MV-4-11 (cell line): ENCODE measurements around the gene AQP9.
"Not testable (repeated sequence)": the region's sequence is repeated elsewhere in the genome, so short reads cannot be mapped to it uniquely, and the experiment has no call there.

Source experiments
- DNase-seq: peaks from one replicate; lab custom pipeline; 2025; lab: John Stamatoyannopoulos, UW

AQP9 gene

DNA sequence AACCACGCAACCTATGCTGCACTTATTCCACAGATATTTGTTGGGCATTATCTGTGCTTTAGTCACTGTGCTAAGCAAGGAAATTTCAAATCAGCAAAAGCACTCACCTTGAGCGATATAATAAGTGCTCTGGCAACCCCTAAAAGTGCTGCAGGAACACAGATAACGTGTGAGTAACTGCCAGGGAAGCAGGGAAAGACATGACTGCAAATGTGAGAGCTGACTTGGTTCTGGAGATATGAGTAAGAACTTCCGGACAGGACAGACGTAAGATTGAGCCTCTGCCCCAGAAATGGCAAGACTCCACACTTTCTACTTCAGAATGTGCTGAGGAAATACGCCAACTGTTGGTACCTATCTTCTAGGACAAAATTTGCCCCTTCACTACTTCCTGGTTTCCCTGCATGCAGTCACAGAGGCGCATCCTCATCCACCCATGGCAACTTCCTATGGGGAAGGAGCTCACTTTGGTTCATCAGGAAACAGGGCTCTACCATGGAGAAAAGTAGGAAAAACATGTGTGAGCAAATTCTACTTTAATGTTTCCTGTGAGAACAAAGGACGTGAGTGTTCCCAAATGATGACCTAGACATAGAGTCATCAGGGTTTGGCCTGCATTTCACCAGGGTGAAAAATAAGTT lies 41.7 kb downstream of the AQP9 start:
- no peak for DNase-seq

DNA sequence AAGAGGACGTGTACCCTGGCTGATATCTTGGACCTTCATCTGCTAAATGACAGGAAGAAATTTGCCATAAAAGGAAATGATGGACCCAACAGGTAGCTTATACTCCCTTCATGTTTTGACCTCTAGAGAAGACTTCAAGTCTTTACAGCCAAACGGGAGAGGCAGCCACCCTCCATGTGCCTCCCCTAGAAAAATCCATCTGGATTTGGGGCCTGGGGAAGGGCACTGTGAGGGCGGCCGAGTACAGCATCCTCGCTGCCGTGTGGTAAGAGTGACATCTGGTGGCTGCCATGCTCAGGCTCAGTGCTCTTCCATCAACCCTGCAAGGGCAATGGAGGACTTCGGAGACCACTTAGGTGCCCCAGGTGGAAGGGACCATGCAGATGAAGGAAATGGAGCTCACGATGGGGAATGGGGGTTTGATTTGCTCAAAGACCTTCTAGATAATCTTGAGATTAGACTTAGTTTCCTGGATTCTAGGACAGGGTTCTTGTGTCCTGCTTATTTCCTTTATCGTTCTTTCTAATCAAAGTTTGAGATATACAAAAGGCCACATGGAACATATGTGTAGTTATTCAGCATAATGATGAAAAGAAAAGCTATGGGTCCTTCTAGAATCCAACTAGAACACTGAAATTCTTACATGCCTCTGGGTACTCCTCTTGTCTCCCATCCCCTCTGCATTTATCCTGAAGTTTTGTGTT lies 44.4 kb downstream of the AQP9 start:
- peak; percentile 7 for DNase-seq

DNA sequence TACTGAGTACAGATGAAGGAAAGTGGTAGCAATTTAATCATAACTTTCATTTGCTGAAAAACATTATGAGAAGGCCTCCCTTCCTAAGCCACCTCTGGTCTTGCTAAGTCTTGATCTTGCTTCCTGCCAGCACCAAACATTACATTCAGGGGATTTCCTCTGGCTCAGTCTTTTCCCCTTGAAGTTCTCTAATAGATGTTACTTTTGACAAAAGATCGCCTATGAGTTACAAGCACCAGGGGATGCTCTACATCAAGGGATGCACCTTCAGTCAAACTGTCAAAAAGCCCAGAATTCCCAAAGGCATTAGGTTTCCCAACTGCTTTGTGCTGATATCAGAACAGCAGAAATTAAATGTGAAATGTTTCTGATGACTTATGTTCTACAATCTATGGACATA lies 47.3 kb downstream of the AQP9 start:
- no peak for DNase-seq

DNA sequence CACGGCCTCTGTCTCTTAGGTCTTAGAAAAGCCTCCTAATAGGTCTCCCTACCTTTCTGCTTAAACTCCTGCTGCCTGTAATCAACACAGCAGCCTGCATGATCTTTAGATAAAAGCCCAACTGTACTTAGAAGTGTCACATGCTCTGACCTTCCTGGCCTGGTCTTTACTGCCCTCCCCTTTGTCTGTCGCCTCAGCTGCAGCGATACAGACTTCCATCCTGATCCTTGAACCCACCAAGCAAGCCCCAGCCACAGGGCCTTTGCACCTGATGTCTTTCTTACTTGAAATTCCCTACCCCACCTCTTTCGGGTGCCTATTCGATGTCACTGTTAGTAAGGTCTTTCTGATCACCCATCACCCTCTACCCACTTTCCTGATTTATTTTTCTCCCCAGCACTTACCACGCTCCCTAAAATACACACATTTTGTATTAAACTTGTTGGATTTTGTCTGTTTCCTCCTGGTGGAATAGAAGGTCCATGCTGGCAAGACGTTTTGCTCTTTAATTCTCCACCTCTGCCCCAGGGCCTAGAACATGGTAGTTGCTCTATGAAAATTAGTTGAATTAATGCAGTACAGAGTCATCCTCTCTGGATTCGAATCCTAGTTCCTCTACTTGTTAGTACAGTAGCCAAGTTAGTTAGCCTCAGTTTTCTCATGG lies 51.1 kb downstream of the AQP9 start:
- DNase-seq: no peak

DNA sequence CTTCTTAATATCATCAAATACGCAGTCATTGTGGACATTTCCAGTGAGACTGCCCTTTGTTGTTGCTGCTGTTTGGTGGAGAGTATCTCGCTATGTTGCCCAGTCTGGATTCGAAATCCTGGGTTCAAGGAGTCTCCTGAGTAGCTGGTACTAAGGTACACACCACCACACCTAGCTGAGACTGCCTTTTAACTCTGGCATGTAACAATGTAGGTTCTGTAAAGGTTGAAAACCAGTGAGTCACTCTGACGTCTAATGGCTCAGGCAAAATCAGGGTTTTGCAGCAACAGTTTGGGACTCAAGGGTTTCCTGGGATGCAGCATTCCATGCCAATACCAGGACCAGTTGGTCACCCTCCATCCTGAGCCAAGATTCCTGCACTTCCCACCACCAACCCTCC lies 52.2 kb downstream of the AQP9 start:
- no peak for DNase-seq

DNA sequence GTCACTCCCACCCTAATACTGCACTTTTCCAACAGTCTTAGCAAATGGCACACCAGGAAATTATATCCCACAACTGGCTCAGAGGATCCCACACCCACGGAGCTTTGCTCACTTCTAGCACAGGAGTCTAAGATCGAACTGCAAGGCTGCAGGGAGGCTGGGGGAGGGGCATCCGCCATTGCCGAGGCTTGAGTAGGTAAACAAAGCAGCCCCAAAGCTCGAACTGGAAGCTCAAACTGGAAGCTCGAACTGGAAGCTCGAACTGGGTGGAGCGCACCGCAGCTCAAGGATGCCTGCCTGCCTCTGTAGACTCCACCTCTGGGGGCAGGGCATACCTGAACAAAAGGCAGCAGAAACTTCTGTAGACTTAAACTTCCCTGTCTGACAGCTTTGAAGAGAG lies 55.5 kb downstream of the AQP9 start:
- DNase-seq: not testable (repeated sequence)

DNA sequence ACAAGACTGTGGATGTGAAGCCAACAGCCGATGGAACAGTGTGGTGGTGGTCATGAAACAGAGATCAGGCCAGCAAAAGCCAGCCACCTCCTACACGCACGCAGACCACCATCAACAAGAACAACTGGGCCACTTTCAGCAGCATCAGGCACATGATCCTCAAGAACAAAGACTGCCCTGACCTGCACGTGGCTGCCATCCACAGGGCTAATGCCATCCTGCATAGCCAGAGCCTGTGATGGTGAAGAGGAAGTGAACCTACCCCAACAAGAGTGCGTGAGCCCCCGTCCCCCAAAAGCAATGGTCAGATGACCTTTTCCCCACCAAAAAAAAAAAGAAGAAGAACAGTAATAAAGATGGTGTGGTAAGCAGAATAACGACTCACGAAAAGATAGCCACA lies 62.6 kb downstream of the AQP9 start:
- DNase-seq: peak; percentile 46

DNA sequence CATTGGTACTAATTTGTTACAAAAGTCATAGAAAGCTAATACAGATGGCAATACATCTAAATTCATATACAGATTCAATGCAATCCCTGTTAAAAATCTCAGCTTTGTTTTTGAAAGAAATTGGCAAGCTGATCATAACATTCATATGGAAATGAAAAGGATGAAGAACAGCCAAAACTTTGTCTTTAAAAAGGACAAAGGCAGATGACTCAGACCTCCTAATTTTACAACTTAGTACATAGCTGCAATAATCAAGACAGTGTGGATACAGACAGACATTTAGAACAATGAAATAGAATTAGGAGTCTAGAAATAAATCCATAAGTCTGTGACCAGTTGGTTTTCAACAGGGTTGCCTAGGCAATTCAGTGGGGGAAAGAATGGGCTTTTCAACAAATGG lies 63.3 kb downstream of the AQP9 start:
- no peak for DNase-seq

DNA sequence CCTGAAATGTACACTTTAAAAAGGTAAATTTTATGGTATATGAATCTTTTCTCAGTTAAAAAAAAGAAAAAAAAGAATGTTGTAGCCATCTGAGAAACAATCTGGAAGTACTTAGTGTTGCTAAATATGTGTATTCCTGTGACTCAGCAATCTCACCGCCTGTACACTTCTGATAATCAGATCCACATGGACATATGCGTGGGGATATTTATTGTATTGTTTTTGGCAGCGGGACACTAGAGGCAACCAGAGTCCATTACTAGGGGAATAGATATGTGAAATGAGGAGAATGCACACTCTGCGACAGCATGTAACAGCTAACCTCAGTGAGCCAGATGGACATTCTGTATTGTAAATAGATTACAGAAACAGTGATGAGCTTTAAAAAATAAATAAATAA lies 65.4 kb downstream of the AQP9 start:
- no peak for DNase-seq

DNA sequence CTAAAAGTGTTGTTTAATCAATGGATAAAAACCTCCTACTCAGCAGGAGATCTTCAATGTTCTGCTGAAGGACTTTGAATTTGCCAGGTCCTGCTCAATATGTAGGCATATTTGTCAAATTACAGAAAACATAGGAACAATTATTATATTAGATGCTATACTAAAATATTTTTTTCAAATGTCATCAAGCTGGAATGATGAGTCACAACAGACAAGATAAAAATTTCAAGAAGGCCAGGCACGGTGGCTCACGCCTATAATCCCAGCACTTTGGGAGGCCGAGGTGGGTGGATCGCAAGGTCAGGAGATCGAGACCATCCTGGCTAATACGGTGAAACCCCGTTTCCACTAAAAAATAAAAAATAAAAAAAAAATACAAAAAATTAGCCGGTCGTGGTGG lies 68.0 kb downstream of the AQP9 start:
- no peak for DNase-seq

DNA sequence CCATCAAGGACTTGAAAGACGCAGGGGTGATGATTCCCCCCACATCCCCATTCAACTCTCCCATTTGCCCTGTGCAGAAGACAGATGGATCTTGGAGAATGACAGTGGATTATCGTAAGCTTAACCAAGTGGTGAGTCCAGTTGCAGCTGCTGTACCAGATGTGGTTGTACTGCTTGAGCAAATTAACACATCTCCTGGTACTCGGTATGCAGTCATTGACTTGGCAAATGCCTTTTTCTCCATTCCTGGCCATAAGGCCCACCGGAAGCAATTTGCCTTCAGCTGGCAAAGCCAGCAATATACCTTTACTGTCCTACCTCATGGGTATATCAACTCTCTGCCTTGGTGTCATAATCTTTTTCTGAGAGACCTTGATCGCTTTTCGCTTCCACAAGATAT lies 70.0 kb downstream of the AQP9 start:
- DNase-seq: not testable (repeated sequence)

DNA sequence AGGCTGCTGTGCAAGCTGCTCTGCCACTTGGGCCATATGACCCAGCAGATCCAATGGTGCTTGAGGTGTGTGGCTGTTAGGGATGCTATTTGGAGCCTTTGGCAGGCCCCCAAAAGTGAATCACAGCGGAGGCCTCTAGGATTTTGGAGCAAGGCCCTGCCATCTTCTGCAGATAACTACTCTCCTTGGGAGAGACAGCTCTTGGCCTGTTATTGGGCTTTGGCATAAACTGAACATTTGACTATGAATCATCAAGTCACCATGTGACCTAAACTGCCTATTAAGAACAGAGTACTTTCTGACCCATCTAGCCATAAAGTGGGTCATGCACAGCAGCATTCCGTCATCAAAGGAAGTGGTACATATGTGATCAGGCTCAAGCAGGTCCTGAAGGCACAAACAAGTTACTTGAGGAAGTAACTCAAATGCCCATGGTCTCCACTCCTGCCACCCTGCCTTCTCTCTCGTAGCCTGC lies 70.9 kb downstream of the AQP9 start:
- peak; percentile 71 for DNase-seq

DNA sequence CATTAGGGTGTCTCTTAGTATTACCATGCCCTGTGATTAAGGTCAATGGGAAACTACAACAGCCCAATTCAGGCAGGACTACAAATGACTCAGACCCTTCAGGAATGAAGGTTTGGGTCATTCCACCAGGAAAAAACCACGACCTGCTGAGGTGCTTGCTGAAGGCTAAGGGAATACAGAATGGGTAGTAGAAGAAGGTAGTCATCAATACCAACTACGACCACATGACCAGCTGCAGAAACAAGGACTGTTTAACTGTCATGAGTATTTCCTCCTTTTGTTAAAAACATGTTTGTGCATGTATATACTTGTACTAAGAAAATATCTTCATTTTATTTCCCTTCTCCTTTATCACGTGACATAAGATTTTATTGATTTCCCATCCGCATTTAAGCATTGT lies 71.8 kb downstream of the AQP9 start:
- peak; percentile 19 for DNase-seq

DNA sequence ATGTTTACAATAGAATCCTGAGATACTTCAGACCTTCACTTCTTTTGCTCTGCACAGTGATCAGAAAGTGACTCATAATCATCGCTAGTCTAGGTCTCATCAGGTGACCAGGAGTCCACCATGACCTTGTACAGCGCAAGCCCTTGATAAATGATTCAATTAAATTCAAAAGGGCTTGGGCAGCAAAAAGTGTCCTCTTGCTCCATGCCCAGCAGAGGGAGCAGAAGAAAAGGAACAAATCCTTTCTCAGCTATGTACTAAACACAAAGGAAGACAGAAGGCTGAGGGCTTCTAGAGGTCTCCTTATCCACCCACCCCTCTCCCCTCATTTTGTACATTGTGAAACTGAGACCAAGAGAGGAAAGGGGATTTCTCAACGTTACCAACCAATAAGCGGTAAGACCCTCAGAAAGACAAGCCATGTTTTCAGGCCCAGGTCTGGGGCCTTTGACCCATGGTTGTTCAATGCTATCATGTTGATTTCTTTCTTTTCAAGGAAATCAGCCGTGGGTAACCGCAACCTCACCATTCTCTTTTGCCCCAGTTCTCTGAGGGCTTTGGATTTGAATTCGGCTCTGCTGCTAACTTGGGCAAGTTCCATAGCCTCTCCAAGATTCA lies 74.8 kb downstream of the AQP9 start:
- DNase-seq: peak; percentile 21

DNA sequence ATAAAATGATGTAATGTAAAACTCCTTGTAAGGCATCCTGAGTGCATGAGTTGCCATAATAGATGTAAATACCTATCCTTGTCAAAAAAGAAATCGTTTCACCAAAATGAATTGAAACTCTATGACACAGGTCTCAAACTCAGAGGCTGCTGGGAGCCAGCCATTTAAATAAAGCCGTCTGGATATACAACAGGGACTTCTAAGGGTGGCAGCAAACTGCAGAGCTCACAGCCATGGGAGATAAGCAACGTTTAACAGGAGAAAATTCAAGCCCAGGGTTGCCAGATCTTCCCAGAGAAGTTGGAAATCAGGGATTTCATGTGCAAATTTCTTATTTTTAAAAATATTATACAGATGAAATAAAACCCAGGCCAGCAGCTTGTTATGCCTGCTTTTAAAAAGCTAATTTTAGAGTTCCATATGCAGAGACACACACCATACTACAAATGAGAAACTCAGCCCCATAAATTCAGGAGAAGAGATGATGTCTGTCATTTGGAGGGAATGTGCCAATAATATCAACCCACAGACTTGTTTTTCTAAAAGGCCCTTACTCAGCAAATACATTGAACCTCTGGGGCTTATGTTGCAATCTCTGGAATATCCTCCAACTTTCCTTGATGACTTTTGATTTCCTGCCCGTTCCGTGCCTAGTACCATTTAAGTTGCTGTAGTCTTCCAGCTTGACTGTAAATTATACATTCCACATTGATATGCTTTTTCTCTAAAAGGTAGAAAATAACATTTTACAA lies 75.6 kb downstream of the AQP9 start:
- DNase-seq: no peak

DNA sequence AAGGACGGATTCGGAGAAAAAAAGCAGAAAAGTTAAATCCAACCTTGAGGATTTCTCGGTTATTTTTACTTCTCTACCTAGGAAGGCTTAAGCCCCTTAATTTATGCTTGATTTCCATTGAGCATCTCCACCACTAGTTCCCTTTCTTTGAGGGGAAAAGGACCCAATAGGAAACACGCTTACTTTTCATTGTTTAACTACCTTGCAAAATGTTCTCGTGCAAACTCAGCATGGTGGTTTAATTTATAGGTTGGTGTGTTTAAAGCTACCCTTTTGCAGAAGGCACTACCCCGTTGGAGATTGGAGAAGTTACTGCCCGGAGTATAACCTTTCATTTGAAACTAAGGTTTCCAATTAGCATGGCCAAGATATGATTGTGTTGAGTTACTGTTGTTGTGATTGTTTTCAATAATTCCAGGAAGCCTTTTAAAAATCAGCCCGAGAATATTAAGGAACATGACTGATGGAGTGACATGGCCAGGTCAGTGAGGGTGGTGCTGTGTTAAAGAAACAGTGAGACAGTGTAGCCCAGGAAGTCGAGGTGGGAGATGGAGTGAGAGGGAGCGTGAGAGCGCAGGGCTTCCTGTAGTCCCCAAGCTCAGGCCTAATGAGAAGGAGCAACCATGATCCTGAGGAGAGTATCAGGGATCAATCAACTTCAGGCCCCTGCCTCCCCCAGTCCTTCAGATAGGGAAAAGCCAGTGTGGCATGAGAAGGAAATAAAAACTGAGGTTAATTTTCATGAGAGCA lies 76.6 kb downstream of the AQP9 start:
- DNase-seq: peak; percentile 45

DNA sequence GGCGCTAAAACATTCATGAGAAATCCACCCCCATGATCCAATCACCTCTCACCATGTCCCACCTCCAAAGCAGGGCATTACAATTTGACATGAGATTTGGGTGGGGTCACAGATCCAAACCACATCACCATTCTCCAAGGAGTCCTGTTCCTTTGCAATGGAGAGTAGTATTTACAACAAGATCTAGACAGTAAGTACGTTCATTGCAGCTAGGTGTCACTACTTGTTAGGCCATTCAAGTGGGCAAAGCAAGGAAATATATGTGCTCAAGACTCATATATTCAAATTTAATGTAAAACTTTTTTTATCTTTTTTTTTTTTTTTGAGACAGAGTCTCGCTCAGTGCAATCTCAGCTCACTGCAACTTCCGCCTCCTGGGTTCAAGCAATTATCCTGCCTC lies 79.3 kb downstream of the AQP9 start:
- no peak for DNase-seq

DNA sequence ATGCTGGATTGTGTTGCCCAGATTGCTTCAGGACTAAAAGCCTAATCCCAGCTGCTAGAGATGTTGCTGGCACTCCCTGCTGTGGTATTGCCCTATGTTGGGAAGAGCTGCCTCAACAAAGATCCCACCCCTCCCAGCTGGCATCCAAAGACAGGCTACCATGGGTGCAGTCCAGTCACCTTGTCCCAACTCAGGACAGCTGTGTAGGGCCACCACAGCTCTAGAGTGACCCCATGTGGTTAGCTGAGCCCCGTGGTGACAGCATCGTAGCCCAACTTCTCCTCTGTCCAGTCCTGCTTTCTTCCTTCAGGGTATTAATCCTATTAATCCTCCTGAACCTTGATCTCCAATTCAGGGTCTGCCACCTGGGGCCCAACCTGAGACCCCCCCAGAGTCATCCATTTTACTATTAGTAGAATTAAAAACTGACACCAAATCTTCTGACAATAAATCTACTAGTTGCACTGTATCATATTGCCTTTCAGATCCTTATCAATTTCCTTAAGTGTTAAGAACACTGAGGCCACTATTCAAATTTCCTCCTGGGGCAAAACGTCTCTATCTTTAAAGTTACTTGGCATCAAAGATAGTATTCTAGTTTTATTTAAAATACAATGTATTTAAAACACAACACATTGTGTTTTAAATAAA lies 83.5 kb downstream of the AQP9 start:
- peak; percentile 9 for DNase-seq

DNA sequence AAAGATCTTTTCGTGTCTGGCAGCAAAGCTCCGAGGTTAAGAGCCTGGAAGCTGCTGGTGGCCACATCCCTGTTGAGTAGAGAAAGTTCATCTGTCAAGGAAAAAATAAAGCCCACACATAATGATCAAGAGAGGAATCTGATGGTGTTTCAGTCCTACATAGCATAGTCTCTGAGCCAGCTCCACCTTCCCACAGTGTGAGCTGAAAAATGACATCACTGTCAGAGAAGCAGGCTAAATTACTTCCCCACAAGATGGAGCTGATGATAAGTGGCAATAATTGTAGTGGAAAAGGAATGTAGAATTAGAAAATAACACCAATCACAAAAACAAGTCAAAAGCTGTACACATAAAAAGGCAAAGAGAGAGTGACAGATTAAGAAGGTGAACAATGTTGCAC lies 84.5 kb downstream of the AQP9 start:
- DNase-seq: no peak

DNA sequence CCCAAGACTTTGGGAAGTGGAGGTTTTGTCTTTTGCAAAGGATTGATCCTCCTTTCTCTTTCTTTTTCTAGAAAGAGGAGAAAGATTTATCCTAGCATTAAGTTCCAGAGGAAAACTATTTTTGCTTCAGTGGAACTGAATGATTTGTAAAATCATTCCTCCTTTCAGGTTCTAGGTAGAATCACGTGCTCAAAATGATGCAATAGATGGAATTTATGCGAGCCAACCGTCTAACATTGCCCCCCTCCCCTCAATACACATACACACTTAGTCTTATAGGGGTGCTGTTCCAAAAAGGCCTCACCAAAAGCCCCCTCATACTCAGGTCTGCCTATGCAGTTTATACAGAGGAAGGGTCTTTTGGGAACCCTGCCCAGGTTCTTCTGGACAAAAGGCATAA lies 85.3 kb downstream of the AQP9 start:
- DNase-seq: no peak

DNA sequence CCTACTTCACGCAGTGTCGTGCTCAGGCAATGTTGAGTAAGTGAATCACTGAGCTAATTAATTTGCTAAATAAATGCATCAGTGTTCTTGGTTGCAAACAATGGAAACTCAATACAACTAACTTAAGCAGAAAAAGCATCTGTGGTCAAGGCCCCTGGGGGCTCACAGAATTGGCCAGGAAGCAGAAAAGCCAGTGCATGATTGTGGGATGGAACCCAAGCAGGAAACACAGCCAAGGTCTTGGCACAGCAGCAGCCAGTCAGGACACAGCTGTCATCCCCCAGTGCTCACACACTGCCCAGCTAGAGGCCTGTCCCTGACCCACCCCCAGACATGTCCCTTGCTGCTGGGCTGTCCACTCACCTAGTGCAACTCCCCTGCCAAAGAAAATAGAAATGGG lies 85.9 kb downstream of the AQP9 start:
- no peak for DNase-seq
